Muscle layer of colon (tissue), 2 donors: ENCODE data around the gene VPS37B.

Experiments used
- H3K27ac ChIP-seq: one replicate; pipeline ENCODE4 v1.7.0; 2013; ENCODE audit warnings: low read depth, mild to moderate bottlenecking, low read length, moderate library complexity
- H3K27me3 ChIP-seq, 2 donors: one replicate each; pipeline ENCODE4 v1.7.0; 2013; ENCODE audit warnings: low read length in 2 of 2, mild to moderate bottlenecking in 2 of 2; ENCODE audit not compliant: insufficient read depth in 2 of 2, control insufficient read depth in 1 of 2
- H3K36me3 ChIP-seq: one replicate; pipeline ENCODE4 v1.7.0; 2013; ENCODE audit warnings: mild to moderate bottlenecking, low read length; ENCODE audit not compliant: insufficient read depth
- H3K4me1 ChIP-seq: one replicate; pipeline ENCODE4 v1.7.0; 2013; ENCODE audit warnings: mild to moderate bottlenecking, low read length; ENCODE audit not compliant: insufficient read depth
- H3K4me3 ChIP-seq, 2 donors: one replicate each; pipeline ENCODE4 v1.7.0; 2013; ENCODE audit warnings: low read length in 2 of 2, low read depth in 1 of 2, mild to moderate bottlenecking in 1 of 2, moderate library complexity in 1 of 2
- H3K9ac ChIP-seq: one replicate; pipeline ENCODE4 v1.7.0; 2013; ENCODE audit warnings: low read length
- H3K9me3 ChIP-seq: one replicate; pipeline ENCODE4 v1.7.0; 2013; ENCODE audit warnings: mild to moderate bottlenecking, low read length
- donor health status: abdominal sarcoma.
- donor health status: Adenocarcinoma of cecum.

VPS37B gene

GRCh38 chr12:122860040-122860853, 35.7 kb downstream of the VPS37B start:
- H3K4me3 ChIP-seq, result no peak overlapping the region
- H3K4me1 ChIP-seq, result no peaks in the 10 kb centered on the region
- no peak overlapping the region for H3K27ac ChIP-seq
- H3K36me3 ChIP-seq, result no peaks in the 10 kb centered on the region
- no peaks in the 10 kb centered on the region for H3K27me3 ChIP-seq
- no peaks in the 10 kb centered on the region for H3K9me3 ChIP-seq
- no peak overlapping the region for H3K9ac ChIP-seq

- Histone ChIP-seq H3K9me3 (no peaks in the 10 kb centered on the region), H3K9ac (no peak overlapping the region), H3K4me1 (no peaks in the 10 kb centered on the region), H3K4me3 (no peak overlapping the region), H3K36me3 (no peaks in the 10 kb centered on the region), H3K27ac (no peak overlapping the region), H3K27me3 (no peaks in the 10 kb centered on the region)
Measured at GRCh38 chr12:122859303-122860039, 36.5 kb downstream of the VPS37B start.

GRCh38 chr12:122858591-122859302, 37.2 kb downstream of the VPS37B start:
- no peak overlapping the region for H3K27ac ChIP-seq
- H3K9ac ChIP-seq, result no peak overlapping the region
- no peaks in the 10 kb centered on the region for H3K36me3 ChIP-seq
- no peaks in the 10 kb centered on the region for H3K4me1 ChIP-seq
- H3K9me3 ChIP-seq, result no peaks in the 10 kb centered on the region
- H3K27me3 ChIP-seq, result no peaks in the 10 kb centered on the region
- no peak overlapping the region for H3K4me3 ChIP-seq

- no peak overlapping the region for H3K9ac ChIP-seq
- no peak overlapping the region for H3K27ac ChIP-seq
- H3K27me3 ChIP-seq, result no peaks in the 10 kb centered on the region
- no peaks in the 10 kb centered on the region for H3K36me3 ChIP-seq
- H3K4me3 ChIP-seq, result no peak overlapping the region
- no peaks in the 10 kb centered on the region for H3K4me1 ChIP-seq
- no peaks in the 10 kb centered on the region for H3K9me3 ChIP-seq
Measured at GRCh38 chr12:122858171-122858570, 37.8 kb downstream of the VPS37B start.

- no peak overlapping the region for H3K4me3 ChIP-seq
- H3K9ac ChIP-seq, result no peak overlapping the region
- no peaks in the 10 kb centered on the region for H3K36me3 ChIP-seq
- H3K9me3 ChIP-seq, result no peaks in the 10 kb centered on the region
- H3K27me3 ChIP-seq, result no peaks in the 10 kb centered on the region
- no peak overlapping the region for H3K27ac ChIP-seq
- peaks cover 6% of the 10 kb centered on the region for H3K4me1 ChIP-seq
Measured at GRCh38 chr12:122856999-122857671, 38.8 kb downstream of the VPS37B start.

- H3K9me3 ChIP-seq, result no peaks in the 10 kb centered on the region
- no peak overlapping the region for H3K27ac ChIP-seq
- no peaks in the 10 kb centered on the region for H3K36me3 ChIP-seq
- no peak overlapping the region for H3K4me3 ChIP-seq
- H3K4me1 ChIP-seq, result peaks cover 6% of the 10 kb centered on the region
- no peaks in the 10 kb centered on the region for H3K27me3 ChIP-seq
- H3K9ac ChIP-seq, result no peak overlapping the region
Measured at GRCh38 chr12:122855928-122856831, 39.7 kb downstream of the VPS37B start.

DNA sequence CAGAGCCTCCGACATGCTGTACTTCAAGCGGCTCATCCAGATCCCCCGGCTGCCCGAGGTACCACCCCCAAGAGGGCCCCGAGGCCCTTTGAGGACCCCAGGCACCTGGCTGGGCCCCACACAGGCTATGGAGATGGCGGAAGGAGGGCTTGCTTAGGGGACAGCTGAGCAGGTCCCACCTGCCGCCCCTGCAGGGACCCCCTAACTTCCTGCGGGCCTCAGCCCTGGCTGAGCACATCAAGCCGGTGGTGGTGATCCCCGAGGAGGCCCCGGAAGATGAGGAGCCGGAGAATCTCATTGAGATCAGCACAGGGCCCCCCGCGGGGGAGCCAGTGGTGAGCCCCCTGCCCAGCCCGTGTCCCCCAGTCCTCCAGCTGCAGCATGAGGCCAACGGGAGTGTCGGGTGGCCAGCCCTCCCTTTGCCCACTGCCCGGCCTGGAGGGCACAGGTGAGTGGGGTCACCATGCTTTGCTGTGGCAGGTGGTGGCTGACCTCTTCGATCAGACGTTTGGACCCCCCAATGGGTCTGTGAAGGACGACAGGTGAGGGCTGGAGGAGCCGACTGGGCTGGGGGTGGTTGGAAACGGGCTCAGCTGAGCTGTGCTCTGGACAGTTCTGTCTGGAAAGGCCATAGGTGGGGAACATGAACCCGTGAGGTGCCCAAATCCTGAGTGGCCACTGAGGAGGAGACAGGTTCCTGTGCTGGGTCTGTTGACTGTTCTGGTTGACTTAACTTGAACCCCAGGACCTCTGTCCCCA, 40.7 kb downstream of the VPS37B start:
- H3K27ac ChIP-seq, result no peak overlapping the region
- no peak overlapping the region for H3K4me3 ChIP-seq
- peaks cover 6% of the 10 kb centered on the region for H3K4me1 ChIP-seq
- no peaks in the 10 kb centered on the region for H3K27me3 ChIP-seq
- no peaks in the 10 kb centered on the region for H3K36me3 ChIP-seq
- no peak overlapping the region for H3K9ac ChIP-seq
- no peaks in the 10 kb centered on the region for H3K9me3 ChIP-seq

GRCh38 chr12:122854554-122854953, 41.4 kb downstream of the VPS37B start:
- Histone ChIP-seq H3K9me3 (no peaks in the 10 kb centered on the region), H3K27ac (no peak overlapping the region), H3K4me3 (no peak overlapping the region), H3K27me3 (no peaks in the 10 kb centered on the region), H3K36me3 (no peaks in the 10 kb centered on the region), H3K4me1 (peaks cover 6% of the 10 kb centered on the region), H3K9ac (no peak overlapping the region)

GRCh38 chr12:122853582-122854245, 42.2 kb downstream of the VPS37B start:
- no peak overlapping the region for H3K4me3 ChIP-seq
- no peaks in the 10 kb centered on the region for H3K36me3 ChIP-seq
- no peak overlapping the region for H3K27ac ChIP-seq
- H3K27me3 ChIP-seq, result no peaks in the 10 kb centered on the region
- peaks cover 6% of the 10 kb centered on the region for H3K4me1 ChIP-seq
- no peak overlapping the region for H3K9ac ChIP-seq
- H3K9me3 ChIP-seq, result no peaks in the 10 kb centered on the region
